GM12878 (cell line): ENCODE measurements around the gene TMEM266. TPM values are rescaled to one million over a fixed set of nuclear protein-coding genes. Genes with fewer than 3 reads are reported as not detected.
"Not testable (repeated sequence)": the region's sequence is repeated elsewhere in the genome, so short reads cannot be mapped to it uniquely, and the experiment has no call there.

ENCODE experiments used
- ATAC-seq: fragments of 200-7000 bp; cut with Tn5 transposase; 3 replicates; pipeline ENCODE4 v1.9.1; 2020; ENCODE audit warnings: mild to moderate bottlenecking, moderate library complexity
- BruUV-seq: library from RNA; stranded (reverse); fragments of 400-500 nt; replicated peaks from 2 replicates; lab custom pipeline; 2021; lab: Mats Ljungman, UMichigan
- CTCF ChIA-PET: fragments of 300-600 bp; sonication (Branson Sonifier 250); formaldehyde crosslinking; extraction: SDS; loops from one replicate; lab custom pipeline; 2021; ENCODE audit warnings: inconsistent platforms; lab: Yijun Ruan, JAX
- POLR2A ChIA-PET: fragments of 350-600 bp; formaldehyde crosslinking; extraction: SDS; loops from one replicate; lab custom pipeline; 2021; ENCODE audit warnings: inconsistent platforms; lab: Charles Lee
- RAD21 ChIA-PET: fragments of 300-600 bp; sonication (Branson Sonifier 250); formaldehyde crosslinking; loops from one replicate; lab custom pipeline; 2023; ENCODE audit warnings: antibody characterized with exemption; ENCODE audit not compliant: unreplicated experiment; lab: Charles Lee
- SMC1A ChIA-PET: fragments of 300-600 bp; sonication (Branson Sonifier 250); formaldehyde crosslinking; loops from one replicate; lab custom pipeline; 2023; ENCODE audit not compliant: unreplicated experiment, uncharacterized antibody; lab: Charles Lee
- DNase-seq: peaks from one replicate; pipeline ENCODE4 v3.0.0-alpha.2; 2011; ENCODE audit warnings: low read depth, low spot score
- FAIRE-seq: peaks from 3 replicates; lab custom pipeline; 2011; peaks lifted over from hg19 to GRCh38; lab: Jason Lieb, UNC
- H2AFZ ChIP-seq: 2 replicates; pipeline ENCODE4 v1.6.0; 2011; ENCODE audit warnings: low read depth, low read length, control low read depth; ENCODE audit not compliant: control insufficient read depth
- H3K27ac ChIP-seq: 2 replicates; pipeline ENCODE4 v1.5.1; 2011; ENCODE audit warnings: control low read depth; ENCODE audit not compliant: control insufficient read depth, insufficient read depth
- H3K27me3 ChIP-seq, 2 experiments: replicated peaks in 1 of 2; 2 replicates each; pipeline versions ENCODE4 v1.6.0 to v1.6.1; 2011; ENCODE audit warnings: low read length in 1 of 2; ENCODE audit not compliant: control insufficient read depth in 2 of 2, insufficient read depth in 2 of 2
- H3K36me3 ChIP-seq, 2 experiments: 2 replicates each; pipeline ENCODE4 v1.5.1; 2011; ENCODE audit warnings: low read length in 1 of 2; ENCODE audit not compliant: control insufficient read depth in 2 of 2, insufficient read depth in 2 of 2
- H3K4me1 ChIP-seq: 2 replicates; pipeline ENCODE4 v1.6.1; 2011; ENCODE audit warnings: mild to moderate bottlenecking, low read length, moderate library complexity, mixed read lengths; ENCODE audit not compliant: control insufficient read depth, insufficient read depth
- H3K4me2 ChIP-seq: 2 replicates; pipeline ENCODE4 v1.6.0; 2011; ENCODE audit warnings: control low read depth; ENCODE audit not compliant: control insufficient read depth, insufficient read depth
- H3K4me3 ChIP-seq: fragments of 200-600 bp; sonication (generic); 2 replicates; pipeline ENCODE4 v1.5.1; 2016
- H3K79me2 ChIP-seq: 2 replicates; pipeline ENCODE4 v1.6.0; 2011; ENCODE audit warnings: low read length; ENCODE audit not compliant: control insufficient read depth, insufficient read depth
- H3K9ac ChIP-seq: 2 replicates; pipeline ENCODE4 v1.8.0; 2011; ENCODE audit warnings: low read length, control low read depth, mixed read lengths; ENCODE audit not compliant: control insufficient read depth, insufficient read depth
- H3K9me3 ChIP-seq: replicated peaks from 3 replicates; pipeline ENCODE4 v1.5.1; 2011; ENCODE audit warnings: mild to moderate bottlenecking, low read length; ENCODE audit not compliant: control insufficient read depth, insufficient read depth
- H4K20me1 ChIP-seq: 2 replicates; pipeline ENCODE4 v1.6.0; 2011; ENCODE audit not compliant: control insufficient read depth, insufficient read depth
- BCL11A ChIP-seq: IDR thresholded peaks from 2 replicates; pipeline ENCODE4 v1.6.1; 2011; ENCODE audit warnings: low read depth, low read length
- HDAC2 ChIP-seq: fragments of 200-600 bp; sonication (generic); IDR thresholded peaks from 2 replicates; pipeline ENCODE4 v1.6.1; 2017
- MEF2A ChIP-seq: IDR thresholded peaks from 2 replicates; pipeline ENCODE4 v1.6.1; 2011; ENCODE audit warnings: low read depth, mild to moderate bottlenecking, low read length, moderate library complexity; ENCODE audit not compliant: insufficient read depth
- MEF2B ChIP-seq: fragments of 450-650 bp; IDR thresholded peaks from 2 replicates; pipeline ENCODE4 v1.6.1; 2018; ENCODE audit warnings: mild to moderate bottlenecking, moderate library complexity; ENCODE audit not compliant: partially characterized antibody, poor library complexity, severe bottlenecking
- SMARCA5 ChIP-seq: fragments of 450-650 bp; IDR thresholded peaks from 2 replicates; pipeline ENCODE4 v1.6.1; 2017; ENCODE audit warnings: mild to moderate bottlenecking
- ZBTB11 ChIP-seq: fragments of 450-650 bp; formaldehyde crosslinking; IDR thresholded peaks from 2 replicates; pipeline ENCODE4 v1.5.0; 2022; ENCODE audit warnings: mild to moderate bottlenecking, missing genetic modification characterization
- ZNF217 ChIP-seq: fragments of 450-650 bp; IDR thresholded peaks from 2 replicates; pipeline ENCODE4 v1.6.1; 2017; ENCODE audit warnings: antibody characterized with exemption, mild to moderate bottlenecking
- WGBS: methylation state at CpG from one replicate; pipeline ENCODE4 v1.1.6; 2016; ENCODE audit warnings: low lambda C conversion rate; ENCODE audit not compliant: insufficient replicate concordance, insufficient coverage; ENCODE audit errors: missing lambda C conversion rate; 5-methylcytosine and 5-hydroxymethylcytosine counted together
- in situ Hi-C: fragments of 300-500 bp; cut with MboI; formaldehyde crosslinking; loops from 9 replicates; pipeline ENCODE4 v1.14.3; 2018; ENCODE audit warnings: mixed read lengths
- intact Hi-C: fragments of 100-400 bp; cut with micrococcal nuclease; formaldehyde crosslinking; loops from one replicate; pipeline ENCODE4 v1.14.2; 2022; ENCODE audit not compliant: unreplicated experiment
- polyA plus RNA-seq, 11 experiments: library from polyadenylated mRNA; depleted of rRNA in 4 of 11; unstranded in 6 of 11; stranded (reverse) in 5 of 11; fragments of >200 nt; fragmentation: Nextera tagmentation in 4 of 11; fragmentation: Illumina TruSeq in 1 of 11; extraction: Ambion mirVana in 4 of 11; extraction: Trizol in 1 of 11; gene quantifications; 1 replicate in 1 of 11; 2 replicates in 10 of 11; pipeline versions ENCODE4 v1.2.1 to v1.2.3, GENCODE V29; 2011 to 2016; ENCODE audit warnings: inconsistent platforms in 2 of 11, missing spikeins in 2 of 11, low read depth in 1 of 11
- total RNA-seq, 4 experiments: library from RNA; depleted of rRNA in 3 of 4; stranded (reverse); fragments of >200 nt in 3 of 4; fragmentation: Illumina TruSeq in 1 of 4; extraction: Trizol in 1 of 4; gene quantifications; 2 replicates each; pipeline versions ENCODE4 v1.2.1 to v1.2.3, GENCODE V29; 2013 to 2021

The TMEM266 gene
- total and polyA plus RNA-seq, 10 of the 15 experiments (the other 5 are each of a cell fraction or from before 2014, with no cell fraction given), result 0.11 to 0.70 (median 0.39) TPM

- H3K4me2 ChIP-seq, ATAC-seq, H2AFZ ChIP-seq, H4K20me1 ChIP-seq, POLR2A ChIA-PET, H3K9ac ChIP-seq, intact Hi-C loops, H3K9me3 ChIP-seq, BruUV-seq, H3K79me2 ChIP-seq, H3K27me3 ChIP-seq, H3K27ac ChIP-seq, DNase-seq, H3K36me3 ChIP-seq, FAIRE-seq, in situ Hi-C loops, H3K4me3 ChIP-seq: not testable (repeated sequence)
- ChIA-PET CTCF (interaction anchor here (1.6 kb wide), 1 partner anchor 85 kb away, joined by 5 read pairs; no protein-coding TSS in a partner anchor), RAD21 (interaction anchor here (1.3 kb wide), 1 partner anchor 85 kb away, joined by 5 read pairs; no protein-coding TSS in a partner anchor), SMC1A (interaction anchor here (1.6 kb wide), 1 partner anchor 85 kb away, joined by 6 read pairs; no protein-coding TSS in a partner anchor)
- peaks cover 23% of the 10 kb centered on the region for H3K4me1 ChIP-seq
- WGBS, result 85% methylated on average over 10 of the region's 10 CpGs
Measured at GRCh38 chr15:76054201-76054600, 5.6 kb upstream of the TMEM266 start.

DNA sequence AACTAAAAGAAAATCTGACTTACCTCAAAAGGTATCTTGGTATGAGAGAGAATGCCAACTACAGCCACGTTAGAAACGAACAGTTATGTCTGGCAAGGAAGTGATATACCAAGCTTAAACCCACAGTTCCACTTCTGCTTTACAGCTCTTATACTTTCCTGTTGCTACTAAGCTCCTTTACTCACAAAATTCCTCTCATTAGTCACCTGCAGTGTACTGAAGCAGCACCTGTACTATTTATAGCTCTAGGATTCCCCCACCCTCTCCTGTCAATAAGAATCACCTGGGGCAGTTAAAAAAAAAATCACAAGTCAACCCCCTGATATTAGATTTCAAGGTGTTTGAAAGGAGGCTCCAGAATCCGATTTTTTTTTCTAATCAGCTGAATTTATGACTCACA, 2.9 kb upstream of the TMEM266 start:
- Histone ChIP-seq H3K27ac (peak overlapping the region; percentile 63; the same call in 1 of the 2 replicates), H2AFZ (no peak overlapping the region; the same call in 1 of the 2 replicates), H3K27me3 (no peaks in the 10 kb centered on the region), H3K36me3 (no peaks in the 10 kb centered on the region), H3K4me1 (peaks cover 28% of the 10 kb centered on the region), H3K79me2 (no peaks in the 10 kb centered on the region), H4K20me1 (no peaks in the 10 kb centered on the region), H3K9ac (no peak overlapping the region), H3K4me2 (peak overlapping the region; percentile 77), H3K9me3 (no peaks in the 10 kb centered on the region), H3K4me3 (peak overlapping the region; percentile 22; the same call in 1 of the 2 replicates)
- peak; percentile 82 for ATAC-seq
- 0% methylated on average over 3 of the region's 3 CpGs for WGBS
- DNase-seq, result peak; percentile 77
- intact Hi-C loops, result loop anchor here (1.0 kb wide), 1 partner anchor 82 kb away; no protein-coding TSS in a partner anchor
- ChIA-PET CTCF (interaction anchor here (0.6 to 10.6 kb wide), 25 partner anchors 8 to 809 kb away, joined by 3 to 347 read pairs (median 4); no protein-coding TSS in a partner anchor), SMC1A (interaction anchor here (0.7 to 9.0 kb wide), 15 partner anchors 8 to 247 kb away, joined by 3 to 217 read pairs (median 4); no protein-coding TSS in a partner anchor), RAD21 (interaction anchor here (0.5 to 10.8 kb wide), 14 partner anchors 13 to 621 kb away, joined by 3 to 214 read pairs (median 3); partner anchors contain the start of genes NRG4 and UBE2Q2), POLR2A (interaction anchor here (0.8 to 1.0 kb wide), 4 partner anchors 36 to 357 kb away, joined by 3 to 4 read pairs (median 4); no protein-coding TSS in a partner anchor)
- no peak for FAIRE-seq
- in situ Hi-C loops, result no loop called here
- no TSS peak for BruUV-seq
- TF ChIP-seq ZBTB11 (CRISPR knock-in tag), result no peak
- TF ChIP-seq MEF2A, result peak; percentile 85
- no peak for TF ChIP-seq HDAC2
- TF ChIP-seq SMARCA5, result no peak
- peak; percentile 82 for TF ChIP-seq MEF2B
- TF ChIP-seq BCL11A, result peak; percentile 61; the same call in 1 of the 2 replicates
- no peak for TF ChIP-seq ZNF217
